Endometrium (tissue), 2 donors: Measurements from ENCODE around the gene TBC1D32.
"Not testable (repeated sequence)": the region's sequence is repeated elsewhere in the genome, so short reads cannot be mapped to it uniquely, and the experiment has no call there.

Experiments
- FAIRE-seq: peaks from 2 replicates; lab custom pipeline; 2012; peaks lifted over from hg19 to GRCh38; lab: Jason Lieb, UNC
- donor health status: control.
- donor health status: control.

TBC1D32 gene

DNA sequence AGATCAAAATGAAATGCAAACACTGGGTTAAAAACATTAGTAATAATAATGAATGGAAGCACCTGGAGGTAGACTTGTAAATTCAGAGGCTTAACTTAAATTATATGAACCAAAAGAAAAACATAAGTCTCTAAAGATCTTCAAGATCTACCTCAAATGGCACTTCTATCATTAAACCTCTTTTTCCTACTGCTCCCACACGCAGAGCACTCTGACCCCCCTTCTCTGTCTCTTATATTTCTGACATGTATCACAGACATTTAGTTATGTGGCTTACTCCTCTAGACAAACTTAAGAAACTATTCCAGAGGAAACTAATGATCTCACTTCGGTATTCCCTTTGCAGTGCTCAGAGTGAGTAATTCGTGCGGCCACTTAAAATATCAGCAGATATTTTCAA is 1.1 kb downstream of the TBC1D32 start:
- no peak for FAIRE-seq

- FAIRE-seq = no peak
Measured at GRCh38 chr6:121330516-121330915, 3.8 kb downstream of the TBC1D32 start.

- no peak for FAIRE-seq
Measured at GRCh38 chr6:121321282-121321681, 13.0 kb downstream of the TBC1D32 start.

- FAIRE-seq = no peak
Measured at GRCh38 chr6:121319603-121320002, 14.7 kb downstream of the TBC1D32 start.

DNA sequence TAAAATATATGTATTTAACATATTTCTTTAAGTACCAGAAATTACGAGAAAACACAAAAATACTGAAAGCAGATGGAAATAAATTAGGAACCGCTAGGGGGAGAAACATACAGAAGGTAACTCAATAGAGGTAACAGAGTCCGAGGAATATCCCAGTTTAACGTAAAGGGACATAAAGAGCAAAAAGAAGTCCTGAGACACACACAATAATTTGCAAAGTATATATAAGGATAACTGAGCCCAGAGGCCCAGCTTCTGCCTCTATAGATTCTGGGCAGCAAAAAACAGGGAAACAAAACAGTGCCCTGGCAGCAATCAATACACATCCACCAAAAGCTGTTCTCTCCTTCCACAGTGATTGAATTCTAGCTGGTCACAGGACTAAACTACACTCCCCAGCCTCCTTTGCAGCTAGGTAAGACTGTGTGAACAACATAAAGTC is 15.1 kb downstream of the TBC1D32 start:
- FAIRE-seq = no peak

DNA sequence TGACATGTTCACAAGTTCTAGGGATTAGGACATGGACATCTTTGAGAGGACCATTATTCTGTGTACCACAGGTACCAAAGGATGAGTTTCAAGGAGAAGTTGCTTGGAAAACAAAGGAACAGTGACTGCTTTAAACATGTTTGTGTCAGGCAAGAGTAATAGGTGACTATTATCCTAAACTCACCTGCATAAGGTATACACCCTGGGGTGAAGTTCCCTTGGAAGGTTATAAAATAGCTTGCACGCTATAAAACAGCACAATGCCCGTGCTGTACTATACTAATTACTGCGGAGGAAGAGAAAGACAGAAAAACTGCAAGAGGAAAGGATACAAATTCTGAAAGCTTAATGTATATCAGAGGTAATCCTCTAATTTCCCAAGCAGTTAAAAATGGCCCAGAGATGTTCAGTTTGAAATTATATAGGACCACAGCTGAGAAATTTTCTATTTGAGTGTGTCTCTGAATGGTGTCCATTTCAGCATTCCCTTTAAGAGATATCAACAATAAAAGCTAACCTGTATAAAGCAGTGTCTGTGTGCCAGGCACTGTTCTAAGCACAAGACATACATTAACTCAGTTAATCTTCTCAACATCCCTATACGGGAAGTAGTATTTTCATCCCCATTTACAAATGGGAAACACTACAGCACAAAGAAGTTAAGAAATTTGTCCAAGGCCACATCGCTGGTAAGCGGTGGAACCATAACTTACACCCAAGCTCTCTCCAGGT is 19.7 kb downstream of the TBC1D32 start:
- no peak for FAIRE-seq

- not testable (repeated sequence) for FAIRE-seq
Measured at GRCh38 chr6:121311814-121312213, 22.5 kb downstream of the TBC1D32 start.

- FAIRE-seq = no peak
Measured at GRCh38 chr6:121310495-121310894, 23.8 kb downstream of the TBC1D32 start.

DNA sequence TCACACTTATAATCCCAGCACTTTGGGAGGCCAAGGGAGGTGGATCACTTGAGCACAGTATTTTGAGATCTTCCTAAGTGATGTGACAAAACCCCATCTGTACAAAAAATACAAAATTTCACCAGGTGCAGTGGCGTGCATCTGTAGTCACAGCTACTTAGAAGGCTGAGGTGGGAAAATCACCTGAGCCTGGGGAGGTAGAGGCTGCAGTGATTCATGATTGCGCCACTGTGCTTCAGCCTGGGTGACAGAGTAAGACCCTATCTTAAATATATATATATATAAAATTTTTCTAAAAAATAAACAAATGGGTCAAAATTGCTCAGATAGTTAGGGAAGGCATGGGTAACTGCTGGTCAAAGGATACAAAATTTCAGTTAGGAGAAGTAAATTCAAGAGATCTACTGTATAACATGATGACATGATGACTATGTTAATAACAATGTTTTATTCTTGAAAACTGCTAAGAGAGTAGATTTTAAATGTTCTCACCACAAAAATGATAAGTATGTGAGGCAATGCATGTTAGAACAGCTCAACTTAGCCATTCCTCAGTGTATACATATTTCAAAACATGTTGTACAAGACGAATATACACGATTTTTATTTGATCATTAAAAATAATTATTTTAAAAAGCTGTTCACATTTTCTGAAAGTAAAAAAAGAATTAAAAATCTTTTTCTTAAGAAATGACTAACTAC is 24.4 kb downstream of the TBC1D32 start:
- no peak for FAIRE-seq

GRCh38 chr6:121305957-121306607 is 28.2 kb downstream of the TBC1D32 start:
- FAIRE-seq = peak; percentile 83

DNA sequence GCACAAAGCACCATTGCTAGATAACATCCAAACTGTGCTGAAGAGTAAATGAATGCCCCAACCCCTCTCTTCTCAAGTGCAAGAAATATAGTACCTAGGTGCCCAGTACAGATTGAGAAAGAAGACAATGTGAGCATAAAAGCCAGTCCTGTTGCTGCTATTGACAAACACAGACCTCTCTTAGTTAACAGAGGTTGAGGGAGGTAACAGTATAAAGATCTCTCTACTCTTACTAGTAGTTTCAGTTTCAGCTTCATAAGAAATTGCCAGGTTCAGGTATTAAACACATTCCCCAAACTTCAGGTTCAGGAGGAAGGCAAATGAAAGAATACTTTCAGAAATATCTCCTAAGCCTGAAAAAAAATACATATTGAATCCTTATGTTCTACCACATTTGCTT is 31.4 kb downstream of the TBC1D32 start:
- FAIRE-seq = no peak

DNA sequence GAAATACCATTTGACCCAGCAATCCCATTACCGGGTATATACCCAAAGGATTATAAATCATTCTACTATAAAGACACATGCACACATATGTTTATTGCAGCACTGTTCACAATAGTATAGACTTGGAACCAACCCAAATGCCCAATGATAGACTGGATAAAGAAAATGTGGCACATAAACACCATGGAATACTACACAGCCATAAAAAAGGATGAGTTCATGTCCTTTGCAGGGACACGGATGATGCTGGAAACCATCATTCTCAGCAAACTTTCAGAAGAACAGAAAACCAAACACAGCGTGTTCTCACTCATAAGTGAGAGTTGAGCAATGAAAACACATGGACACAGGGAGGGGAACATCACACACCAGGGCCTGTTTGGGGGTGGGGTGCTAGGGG is 33.1 kb downstream of the TBC1D32 start:
- not testable (repeated sequence) for FAIRE-seq

- no peak for FAIRE-seq
Measured at GRCh38 chr6:121297694-121298093, 36.6 kb downstream of the TBC1D32 start.

GRCh38 chr6:121285041-121285440 is 49.2 kb downstream of the TBC1D32 start:
- no peak for FAIRE-seq

GRCh38 chr6:121274666-121275295 is 59.5 kb downstream of the TBC1D32 start:
- FAIRE-seq = peak; percentile 63

GRCh38 chr6:121263742-121264141 is 70.5 kb downstream of the TBC1D32 start:
- no peak for FAIRE-seq

DNA sequence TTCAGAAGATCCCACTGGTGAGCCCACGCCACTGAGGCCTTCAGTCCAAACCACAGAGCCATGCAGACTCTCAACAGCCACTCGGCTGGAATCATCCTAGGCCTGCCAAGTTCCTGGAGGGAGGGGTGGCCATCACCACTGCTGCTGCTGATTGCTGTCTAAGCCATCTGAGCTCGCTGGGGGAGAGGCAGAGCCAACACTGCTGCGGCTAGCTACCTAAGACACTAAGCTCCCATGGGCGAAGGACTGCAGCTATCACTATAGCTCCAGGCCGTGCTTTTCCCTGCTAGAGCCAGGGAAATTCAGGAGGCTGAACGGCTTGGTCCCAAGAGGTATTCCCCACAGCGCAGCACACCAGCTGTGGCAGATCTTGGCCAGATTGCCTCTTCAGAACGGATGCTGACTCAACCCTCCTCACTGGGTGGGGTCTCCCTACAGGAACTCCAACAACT is 73.6 kb downstream of the TBC1D32 start:
- FAIRE-seq = no peak

GRCh38 chr6:121247386-121247785 is 86.9 kb downstream of the TBC1D32 start:
- FAIRE-seq = no peak

DNA sequence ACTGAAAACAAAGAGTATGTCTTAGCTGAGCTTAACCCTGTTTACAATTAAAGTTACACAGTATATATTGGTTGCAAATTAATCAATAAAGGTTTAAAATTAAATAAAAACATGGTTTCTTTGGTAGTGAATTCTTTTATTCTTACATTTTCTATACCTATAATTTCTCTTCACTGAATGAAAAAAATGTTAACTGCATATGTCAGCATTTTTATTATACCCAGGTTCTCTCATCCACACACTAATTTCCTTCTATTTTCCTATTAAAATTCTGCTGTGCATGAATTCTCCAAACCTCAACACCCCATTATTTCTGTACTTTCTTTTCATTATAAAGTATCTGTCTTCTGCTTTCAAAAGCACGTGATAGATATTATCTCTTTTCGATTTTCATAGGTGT is 91.9 kb downstream of the TBC1D32 start:
- FAIRE-seq = no peak

DNA sequence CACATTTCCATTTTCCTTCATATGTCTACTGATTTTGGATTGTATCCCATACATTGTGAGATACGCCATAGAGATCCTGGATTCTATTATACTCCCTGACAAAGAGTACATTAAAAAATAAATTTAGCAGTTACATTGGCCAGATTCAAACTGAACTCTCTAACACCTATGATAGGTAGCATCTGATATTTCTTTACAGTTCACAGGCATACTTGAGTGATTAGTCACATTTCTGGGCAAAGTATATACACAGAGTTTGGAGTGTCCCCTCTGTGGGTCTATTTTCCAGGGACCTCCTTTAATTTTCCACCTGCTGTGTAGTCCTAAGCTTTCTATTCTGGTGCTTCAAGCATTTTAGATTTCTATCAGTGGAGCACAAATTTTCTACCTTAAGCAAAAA is 96.4 kb downstream of the TBC1D32 start:
- FAIRE-seq = no peak

- FAIRE-seq = no peak
Measured at GRCh38 chr6:121236984-121237383, 97.3 kb downstream of the TBC1D32 start.

DNA sequence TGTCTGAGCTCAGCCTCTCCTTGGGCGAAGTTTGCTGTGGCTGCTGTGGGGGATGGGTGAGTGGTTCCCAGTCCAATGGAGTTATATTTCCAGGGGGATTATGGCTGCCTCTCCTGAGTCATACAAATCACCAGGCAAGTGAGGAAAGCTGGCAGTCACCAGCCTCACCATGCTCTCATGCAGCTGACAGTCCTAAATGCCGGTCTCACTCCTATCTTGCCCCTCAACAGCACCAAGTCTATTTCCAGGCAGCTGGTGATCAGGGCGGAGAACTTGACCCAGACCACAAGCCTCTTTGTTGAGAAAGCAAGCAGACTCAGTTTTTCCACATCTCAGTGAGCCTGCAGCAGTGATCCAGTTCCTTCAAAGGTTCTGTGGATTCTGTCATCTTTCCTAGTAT is 98.9 kb downstream of the TBC1D32 start:
- no peak for FAIRE-seq

DNA sequence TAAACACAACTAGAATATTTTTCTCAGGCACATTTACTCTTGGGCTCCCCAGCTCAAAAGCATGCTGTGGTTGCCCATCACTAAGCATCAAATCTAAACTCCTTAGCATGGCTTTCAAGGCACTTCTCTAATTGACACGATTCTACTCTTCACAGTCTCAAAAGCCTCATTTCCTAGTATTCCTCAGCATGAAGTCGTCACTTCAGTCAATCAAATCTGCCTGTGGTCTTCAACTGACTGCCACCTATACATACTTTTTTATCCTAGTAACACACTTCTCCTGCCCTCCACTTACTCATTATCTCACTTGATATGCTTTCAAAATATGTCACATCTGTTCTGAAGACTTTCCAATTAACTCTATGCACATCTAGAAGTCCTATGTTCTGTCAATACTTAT is 110.3 kb downstream of the TBC1D32 start:
- no peak for FAIRE-seq
